22Rv1 (cell line): ENCODE results near the gene SEC14L3.

ENCODE experiments used
- CTCF ChIP-seq: fragments of 450-650 bp; IDR thresholded peaks from 2 replicates; pipeline ENCODE4 v1.5.1; 2017; ENCODE audit warnings: mild to moderate bottlenecking
- ZFX ChIP-seq: fragments of 450-650 bp; IDR thresholded peaks from 2 replicates; pipeline ENCODE4 v1.6.1; 2017; ENCODE audit warnings: antibody characterized with exemption, borderline replicate concordance

- TF ChIP-seq CTCF (no peak), ZFX (no peak)
Observed at GRCh38 chr22:30424534-30425326, 47.1 kb downstream of the SEC14L3 start.
